Kidney tubule cell (primary cell): Measurements from ENCODE around the gene ABCD2.
"Not testable (repeated sequence)": the region's sequence is repeated elsewhere in the genome, so short reads cannot be mapped to it uniquely, and the experiment has no call there.

ENCODE experiments used
- DNase-seq: peaks from one replicate; pipeline ENCODE4 v3.0.0-alpha.2; 2018; ENCODE audit warnings: low spot score

The ABCD2 gene

DNA sequence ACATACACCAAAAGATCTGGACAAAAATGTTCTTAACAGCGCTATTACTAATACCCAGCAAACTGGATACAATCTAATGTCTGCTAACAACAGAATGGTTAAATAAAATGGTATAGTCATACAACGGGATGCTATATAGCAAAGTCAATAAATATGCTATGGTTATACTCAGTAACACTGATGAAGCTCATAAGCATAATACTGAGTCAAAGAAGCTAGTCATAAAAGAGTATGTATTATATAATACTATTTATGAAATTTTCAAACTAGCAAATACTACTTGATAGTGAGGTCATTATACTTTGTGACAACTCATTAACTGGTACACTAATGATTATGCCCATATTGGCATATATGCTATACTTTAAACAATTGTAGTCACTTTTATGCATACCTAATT is 7.4 kb downstream of the ABCD2 start:
- DNase-seq, result no peak

DNA sequence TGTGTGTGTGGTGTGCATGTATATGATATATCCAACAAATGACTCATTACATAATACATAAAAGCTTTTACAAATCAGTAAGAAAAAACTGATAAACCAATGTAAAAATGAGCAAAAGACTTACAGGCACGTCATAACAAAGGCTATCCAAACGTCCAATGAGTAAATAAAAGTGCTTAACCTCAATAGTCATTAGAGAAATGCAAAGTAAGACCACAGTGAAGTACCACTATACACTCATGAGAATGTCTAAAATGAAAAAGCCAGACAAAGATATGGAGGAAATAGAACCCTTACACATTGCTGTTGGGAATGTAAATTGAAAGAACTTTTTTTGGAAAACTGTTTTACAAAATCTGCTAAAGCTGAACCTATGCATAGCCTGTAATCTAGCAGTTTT is 7.8 kb downstream of the ABCD2 start:
- no peak for DNase-seq

DNA sequence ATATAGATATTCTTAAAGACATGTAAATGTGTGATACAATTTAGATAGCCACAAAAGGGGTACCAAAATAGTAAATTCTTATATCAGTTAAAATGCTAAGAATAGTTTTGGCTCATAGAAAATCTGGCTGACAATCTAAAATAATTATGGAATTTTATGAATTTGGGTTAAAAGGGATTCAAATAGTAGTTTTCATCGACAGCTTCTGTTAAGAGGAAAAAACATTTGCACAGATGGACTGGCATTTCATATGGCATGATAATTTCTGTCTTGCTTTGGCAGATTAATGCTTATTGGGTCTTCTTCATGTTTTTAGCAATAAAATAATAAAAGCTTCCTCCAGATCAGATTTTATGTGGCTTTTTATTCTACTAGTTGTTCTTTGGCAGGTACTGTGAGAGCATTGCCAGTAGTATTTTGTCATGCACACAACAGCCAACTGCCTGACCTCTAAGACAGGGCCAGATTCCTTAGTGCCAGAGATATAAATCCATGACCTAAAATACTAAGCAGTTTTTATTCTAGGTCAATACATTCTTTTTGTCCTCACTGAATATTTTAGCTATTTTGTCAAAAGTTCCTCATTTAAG is 9.1 kb downstream of the ABCD2 start:
- no peak for DNase-seq

DNA sequence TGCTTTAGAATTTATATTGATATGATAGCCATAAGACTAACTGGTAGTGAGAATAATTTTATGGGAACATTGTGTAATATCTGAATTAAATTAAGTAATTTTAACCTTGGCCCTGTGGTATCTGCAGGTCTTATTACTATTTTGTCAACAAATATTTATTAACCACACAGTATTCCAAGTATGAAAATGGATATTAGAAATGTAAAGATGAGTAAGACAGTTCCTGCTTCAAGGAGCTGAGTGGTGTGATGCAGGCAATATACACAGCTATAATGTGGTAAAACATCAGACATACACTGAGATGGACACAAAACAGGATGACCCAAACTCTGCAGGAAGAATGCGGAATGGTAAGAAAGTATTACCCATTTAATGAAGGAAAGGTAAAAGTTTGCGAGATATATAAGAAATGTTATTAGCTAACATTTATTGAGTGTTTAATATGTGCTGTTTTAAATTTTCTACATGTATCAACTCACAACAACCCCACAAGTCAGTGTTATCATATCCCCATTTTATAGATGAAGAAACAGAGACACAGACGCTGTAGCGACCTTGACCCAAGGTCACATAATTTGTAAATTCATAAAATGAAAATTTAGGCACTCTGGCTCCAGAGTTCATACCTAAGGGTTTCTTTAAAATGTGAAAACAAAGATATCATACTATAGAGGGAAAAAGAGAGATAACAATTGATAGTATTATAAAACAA is 12.7 kb downstream of the ABCD2 start:
- no peak for DNase-seq

DNA sequence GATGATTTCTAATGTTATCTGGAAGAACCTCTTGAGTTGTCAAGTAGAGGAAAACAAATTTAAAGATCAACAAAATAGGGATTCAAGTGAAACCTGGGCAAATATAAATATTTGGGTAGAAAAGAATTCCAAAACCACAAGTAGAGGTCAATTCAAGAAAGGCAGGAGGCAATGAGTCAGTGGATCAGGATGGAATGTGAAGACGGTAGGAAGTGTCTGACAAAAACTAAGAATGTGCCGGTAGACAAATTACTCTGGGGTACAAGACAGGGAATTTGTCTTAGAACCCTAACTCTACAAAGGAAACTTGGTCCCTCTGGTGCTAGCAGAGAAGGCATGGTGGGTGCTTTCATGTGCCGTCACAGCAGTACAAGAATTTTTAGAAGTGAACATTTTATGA is 13.6 kb downstream of the ABCD2 start:
- peak; percentile 60 for DNase-seq

DNA sequence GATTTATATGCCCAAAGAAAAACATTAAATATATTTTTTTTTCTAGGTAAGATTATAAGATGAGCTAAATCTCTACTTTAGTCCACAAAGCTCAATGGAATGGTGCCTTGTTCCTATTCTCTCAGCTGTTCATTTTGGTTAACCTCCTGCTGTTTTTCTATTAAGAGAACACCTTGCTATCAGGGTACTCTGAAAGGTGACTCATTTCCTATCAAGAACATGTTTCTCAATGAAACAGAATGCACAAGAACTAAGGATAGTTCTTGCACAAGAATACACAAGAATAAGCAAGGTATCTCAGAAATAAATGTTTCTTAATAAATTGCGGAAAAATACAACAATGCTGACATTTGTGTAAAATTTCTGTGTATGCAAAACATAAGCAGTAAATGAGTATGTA is 14.1 kb downstream of the ABCD2 start:
- peak; percentile 33 for DNase-seq

DNA sequence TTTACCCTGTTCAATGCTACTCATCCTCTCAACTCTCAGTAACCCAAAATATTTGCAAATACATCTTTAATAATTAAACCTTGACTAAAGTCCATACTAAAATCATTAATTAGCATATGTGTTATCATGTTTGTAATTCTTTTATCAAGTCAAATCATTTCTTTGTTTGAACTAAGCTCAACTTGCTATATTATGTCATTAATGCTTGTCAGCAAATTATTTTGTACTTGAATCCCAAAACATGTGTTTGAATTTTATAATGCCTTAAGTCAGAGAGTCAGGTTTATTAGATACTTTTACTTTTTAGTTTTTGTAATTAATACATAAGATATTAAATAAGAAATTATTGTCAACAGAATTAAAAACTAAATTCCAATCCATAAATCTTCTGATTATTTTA is 16.5 kb downstream of the ABCD2 start:
- no peak for DNase-seq

DNA sequence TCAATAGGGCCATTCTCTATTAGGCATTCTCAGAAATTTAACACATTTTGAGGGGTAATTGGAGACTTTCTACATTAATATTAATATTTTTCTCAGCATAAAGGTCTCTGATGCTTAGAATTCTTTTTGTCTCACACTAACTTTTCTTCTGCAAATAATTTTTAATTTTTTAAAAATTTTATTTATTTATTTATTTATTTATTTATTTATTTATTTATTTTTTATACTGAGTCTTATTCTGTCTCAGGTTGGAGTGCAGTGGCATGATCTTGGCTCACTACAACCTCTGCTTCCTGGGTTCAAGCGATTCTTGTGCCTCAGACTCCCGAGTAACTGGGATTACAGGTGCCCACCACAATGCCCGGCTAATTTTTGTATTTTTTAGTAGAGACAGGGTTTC is 17.7 kb downstream of the ABCD2 start:
- DNase-seq, result not testable (repeated sequence)

DNA sequence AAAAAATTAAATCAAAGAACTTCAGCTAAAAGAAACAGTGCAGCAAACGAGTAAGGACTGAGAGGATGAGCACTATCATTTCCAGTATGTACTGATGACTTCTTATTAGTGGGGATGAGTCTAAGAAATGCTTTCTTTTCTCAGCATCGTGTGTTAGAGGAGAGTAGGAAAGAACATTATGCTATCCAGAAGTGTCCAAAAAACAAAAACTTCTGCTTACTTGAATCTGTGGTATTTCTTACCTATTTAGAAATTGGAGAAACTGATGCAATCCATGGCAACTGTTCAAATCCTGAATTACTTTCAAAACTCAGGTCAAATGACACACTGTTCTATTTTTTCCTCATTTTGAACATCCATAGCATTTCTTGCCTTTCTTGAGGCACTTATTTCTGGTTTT is 23.7 kb downstream of the ABCD2 start:
- DNase-seq, result no peak

DNA sequence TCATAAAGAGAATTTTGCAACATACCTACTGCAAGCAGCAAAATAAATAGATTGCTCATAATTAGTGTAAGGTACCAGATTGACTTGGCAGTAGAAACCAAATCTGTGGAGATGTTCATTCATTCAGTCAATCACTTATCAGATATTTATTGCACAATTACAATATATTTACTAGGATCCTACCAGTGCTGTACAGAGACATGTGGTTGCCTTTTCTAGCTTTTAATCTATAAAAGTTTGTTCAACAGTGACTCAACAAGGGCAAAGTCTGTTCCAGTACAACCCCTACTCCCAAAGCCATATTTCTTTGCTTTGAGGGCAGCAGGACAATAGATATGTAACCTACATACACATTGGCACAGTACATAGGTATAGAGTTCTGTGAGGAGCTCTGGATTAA is 27.3 kb downstream of the ABCD2 start:
- DNase-seq, result no peak

DNA sequence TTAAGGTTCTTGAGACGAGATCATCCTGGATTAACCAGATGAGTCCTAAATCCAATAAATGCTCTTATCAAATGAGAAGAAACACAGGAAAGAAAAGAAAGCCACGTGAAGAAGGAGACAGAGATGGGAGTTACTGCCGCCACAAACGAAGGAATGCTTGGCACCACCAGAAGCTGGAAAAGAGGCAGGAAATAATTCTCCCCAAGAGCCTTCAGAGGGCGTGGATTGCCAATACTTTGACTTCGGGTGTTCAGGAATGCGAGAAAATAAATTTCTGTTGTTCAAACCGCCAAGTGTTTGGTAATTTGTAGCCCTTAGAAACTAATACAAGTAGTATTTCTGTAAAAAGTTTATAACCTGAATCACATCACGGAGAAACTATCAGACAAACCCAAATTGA is 31.3 kb downstream of the ABCD2 start:
- DNase-seq, result no peak

DNA sequence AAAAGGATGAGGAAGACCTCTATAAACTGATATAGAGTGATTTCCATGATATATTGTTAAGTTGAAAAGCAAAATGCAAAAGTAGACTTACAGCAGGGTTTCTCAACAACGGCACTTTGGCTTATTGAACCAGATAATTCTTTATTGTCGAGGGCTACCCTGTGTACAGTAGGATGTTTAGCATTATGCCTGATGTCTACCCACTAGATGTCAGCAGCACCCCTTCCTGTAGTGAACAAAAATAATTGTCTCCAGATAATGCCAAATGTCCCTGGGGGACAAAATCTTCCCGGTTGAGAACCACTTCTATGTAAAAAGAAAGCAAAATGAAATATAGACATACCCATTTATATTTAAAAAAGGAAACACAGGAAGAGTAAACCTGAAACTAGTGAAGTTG is 32.4 kb downstream of the ABCD2 start:
- no peak for DNase-seq

DNA sequence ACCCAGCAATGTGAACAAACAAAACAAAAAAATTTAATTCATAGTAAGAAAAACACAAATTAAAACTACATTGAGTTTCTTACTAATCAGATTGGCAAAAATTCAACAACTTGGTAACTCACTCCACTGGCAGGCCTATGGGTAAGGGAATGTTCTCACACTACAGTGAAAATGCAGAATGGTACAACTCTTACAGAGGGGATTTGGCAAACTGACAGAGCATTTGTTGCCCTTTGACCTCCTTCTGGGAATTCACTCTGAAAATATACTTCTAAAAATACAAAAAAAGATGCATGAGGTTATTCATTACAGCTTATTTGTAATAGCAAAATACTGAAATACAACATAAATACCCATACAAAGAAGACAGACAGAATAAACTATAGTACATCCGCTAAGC is 32.8 kb downstream of the ABCD2 start:
- DNase-seq, result no peak

DNA sequence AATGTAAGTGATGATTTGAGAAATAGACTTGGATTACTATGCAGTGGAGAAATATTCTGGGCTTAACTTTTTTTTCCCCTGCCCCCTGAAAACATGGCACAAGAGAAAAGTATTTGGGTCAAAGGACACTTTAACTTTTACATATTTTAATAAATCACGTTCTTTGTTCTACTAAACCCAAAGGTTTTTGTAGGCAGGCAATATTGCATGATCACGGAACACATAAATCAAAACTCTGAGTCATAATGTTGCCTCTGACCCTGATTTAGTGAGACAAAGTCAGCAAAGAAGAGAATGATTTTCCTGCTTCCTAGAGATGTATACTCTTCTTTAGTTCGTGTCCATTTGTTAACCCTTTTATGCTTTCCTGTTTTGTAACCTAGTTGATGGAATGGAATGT is 38.0 kb downstream of the ABCD2 start:
- DNase-seq, result no peak

DNA sequence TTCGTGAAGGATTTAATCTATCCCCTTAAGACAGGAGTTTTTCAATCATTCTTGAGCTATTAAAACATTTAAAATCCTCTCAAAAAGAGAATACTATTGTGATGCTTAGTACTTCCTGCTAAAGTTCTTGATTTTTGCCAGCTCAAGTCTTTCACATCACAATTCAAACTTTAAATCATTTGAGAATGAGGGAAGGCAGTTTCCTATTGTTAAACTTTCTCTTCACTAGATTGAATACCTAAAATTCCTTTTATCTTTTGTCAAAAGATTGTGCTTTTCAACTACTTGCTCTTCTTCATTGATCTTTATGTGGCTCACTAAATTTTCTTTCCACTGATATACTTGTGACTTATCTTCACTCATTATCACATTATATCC is 44.1 kb downstream of the ABCD2 start:
- no peak for DNase-seq

DNA sequence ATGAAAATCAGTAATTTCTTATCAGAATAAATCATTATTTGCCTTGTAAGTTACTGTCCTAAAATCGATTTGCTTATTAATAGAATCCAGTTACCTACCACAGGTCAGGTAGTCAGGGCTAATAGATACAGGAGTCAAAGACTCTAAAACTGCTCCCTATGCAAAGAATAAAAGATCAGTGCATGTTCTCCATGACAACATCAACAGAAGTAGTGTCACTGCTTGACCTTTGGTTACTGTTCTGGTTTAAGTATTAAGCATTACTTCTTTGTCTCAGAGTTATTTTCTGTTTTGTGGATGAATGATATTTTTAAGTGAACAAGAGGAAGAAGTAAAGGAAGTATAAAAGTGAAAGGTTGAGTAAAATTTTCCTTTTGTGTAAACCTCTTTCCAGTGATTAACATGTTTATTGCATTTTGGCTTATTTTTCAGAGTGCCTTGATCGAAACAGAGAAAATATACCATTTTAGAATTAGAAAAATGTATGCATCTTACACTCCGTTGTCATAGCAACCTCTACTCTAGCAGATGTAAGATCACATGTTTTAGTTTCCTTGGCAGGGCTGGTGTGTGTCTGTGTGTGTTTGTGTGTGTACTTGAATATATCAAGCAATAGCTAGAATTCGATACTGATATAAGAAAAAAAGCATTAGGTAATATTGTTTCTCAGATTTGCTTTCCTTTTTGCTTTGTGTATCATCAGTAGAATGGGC is 44.7 kb downstream of the ABCD2 start:
- DNase-seq, result peak; percentile 5

DNA sequence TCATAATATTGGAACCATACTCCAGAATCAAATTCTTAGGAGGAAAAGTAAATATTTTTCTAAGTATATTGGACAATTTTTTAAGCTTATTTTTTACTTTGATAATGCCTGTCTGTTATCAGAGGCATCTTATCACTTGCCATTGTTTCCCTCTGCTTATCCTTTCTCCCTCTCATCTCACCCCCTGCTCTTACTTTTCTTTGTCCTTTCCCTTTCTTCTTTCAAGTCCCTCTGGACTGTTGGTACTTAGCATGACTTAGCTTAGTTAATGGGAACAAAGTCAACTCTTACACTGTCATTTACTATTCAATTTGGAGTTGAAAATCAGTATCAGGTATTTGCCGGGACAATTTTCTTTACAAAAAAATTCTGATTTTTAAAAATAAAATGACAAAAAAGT is 45.2 kb downstream of the ABCD2 start:
- DNase-seq, result no peak

DNA sequence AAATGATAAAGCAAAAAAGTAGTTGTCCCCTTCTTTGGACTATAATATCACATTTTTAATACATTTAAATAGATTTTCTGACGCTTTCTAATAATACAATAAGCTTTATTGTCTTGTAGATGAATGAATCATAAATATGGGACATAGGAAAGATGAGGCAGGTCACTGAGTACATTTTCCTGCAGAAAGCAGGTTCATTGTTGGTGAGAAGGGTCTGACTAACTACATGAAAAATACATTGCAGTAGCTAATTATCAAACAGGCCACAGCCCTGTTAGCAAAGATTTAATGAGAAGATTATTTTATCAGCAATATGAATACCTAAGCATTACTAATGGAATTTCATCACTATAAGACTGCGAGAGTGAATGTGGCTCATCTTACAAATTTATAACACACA is 45.6 kb downstream of the ABCD2 start:
- DNase-seq, result no peak

DNA sequence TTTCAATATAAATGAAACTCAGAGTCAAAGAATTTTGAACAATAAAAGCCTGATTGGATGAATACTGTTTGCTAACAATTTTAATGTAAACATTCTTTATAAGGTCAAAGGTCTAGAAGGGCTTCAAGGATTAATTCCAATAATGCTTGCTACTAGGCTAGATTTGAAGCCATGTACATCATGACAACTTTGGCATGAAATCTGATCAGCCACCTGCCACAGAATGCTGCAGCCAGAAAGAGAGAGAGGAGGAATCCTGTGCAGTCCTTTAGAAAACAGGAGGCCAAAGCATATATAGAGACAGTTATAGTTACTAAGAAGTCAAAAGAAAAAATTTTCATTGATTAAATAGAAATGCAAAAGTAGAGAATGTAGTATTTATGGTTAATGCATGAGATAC is 47.1 kb downstream of the ABCD2 start:
- DNase-seq, result no peak

DNA sequence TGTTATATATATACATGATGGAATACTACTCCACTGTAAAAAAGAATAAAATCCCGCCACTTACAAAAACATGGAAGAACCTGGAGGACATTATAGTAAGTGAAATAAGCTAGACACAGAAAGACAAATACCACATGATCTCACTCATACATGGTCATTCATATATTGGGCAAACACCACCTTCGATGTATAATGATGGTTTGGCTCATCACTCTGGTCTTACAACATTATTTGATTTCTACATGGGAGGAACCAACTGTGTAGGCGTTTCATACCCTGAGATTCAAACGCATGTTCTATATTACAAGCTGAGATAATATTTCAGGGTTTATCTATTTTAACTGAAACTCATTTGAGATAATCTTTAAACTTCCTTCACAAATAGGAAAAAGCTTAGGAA is 48.3 kb downstream of the ABCD2 start:
- no peak for DNase-seq

DNA sequence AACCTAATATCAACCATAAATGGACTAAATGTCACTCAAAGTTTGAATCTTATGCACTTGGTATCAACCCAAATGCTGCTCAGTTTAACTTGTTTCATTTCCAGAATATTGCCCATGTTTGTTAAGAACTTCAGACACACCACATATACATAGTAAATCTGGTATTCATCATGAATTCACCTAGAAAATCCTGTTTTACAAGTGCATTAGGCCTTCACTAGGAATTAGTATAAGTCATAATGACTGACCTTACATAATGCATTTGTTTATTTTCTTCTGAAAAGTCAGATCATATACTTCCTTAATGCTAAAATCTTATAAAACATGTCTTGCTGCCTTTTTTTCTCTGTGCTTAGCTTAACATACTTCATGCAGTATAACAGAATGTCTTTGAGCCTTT is 66.1 kb downstream of the ABCD2 start:
- DNase-seq, result no peak

DNA sequence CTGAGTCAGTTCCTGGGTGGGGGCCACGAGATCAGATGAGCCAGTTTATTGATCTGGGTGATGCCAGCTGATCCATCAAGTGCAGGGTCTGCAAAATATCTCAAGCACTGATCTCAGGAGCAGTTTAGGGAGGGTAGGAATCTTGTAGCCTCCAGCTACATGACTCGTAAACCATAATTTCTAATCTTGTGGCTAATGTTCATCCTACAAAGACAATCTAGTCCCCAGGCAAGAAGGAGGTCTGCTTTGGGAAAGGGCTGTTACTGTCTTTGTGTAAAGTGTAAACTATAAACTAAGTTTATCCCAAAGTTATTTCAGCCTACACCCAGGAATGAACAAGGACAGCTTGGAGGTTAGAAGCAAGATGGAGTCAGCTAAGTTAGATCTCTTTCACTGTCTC is 75.4 kb downstream of the ABCD2 start:
- DNase-seq, result not testable (repeated sequence)

DNA sequence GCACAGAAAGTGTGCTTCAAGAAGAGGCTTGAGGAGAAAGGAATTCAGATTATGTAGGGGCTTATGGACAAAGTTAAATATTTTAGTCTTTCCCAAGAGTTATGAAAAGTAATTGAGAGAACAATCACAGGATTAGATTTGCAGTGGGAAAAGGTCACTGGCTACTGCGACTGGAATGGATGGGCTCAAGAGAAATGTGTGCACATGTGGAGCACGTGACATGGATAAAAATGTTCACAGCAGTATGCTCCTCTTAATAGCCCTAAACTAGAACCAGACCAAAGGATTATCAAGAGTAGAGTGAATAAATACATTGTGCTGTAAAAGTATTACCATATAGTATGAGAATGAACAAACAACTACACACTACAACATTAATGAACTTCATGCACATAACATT is 78.1 kb downstream of the ABCD2 start:
- no peak for DNase-seq

DNA sequence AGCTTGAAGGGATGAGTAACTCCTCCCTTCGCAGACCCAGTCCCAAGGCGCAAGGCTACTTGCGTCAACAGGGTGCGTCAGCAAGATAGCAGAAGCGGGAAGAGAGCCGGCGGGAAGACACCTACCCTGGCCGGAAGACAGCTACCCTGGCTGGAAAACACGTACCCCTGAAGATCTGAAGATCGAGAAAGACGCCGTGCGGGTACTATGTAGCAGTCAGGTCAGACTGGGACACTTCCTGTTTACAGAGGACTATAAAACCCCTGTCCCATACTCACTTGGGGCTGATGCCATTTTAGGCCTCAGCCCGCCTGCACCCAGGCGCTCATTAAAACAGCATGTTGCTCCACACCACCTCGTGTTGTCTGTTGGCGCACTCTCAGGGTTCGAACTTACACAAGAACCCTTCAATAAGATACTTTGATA is 80.9 kb downstream of the ABCD2 start:
- DNase-seq, result no peak
